ENCODE measurements around the gene PAPPA2.

DNA sequence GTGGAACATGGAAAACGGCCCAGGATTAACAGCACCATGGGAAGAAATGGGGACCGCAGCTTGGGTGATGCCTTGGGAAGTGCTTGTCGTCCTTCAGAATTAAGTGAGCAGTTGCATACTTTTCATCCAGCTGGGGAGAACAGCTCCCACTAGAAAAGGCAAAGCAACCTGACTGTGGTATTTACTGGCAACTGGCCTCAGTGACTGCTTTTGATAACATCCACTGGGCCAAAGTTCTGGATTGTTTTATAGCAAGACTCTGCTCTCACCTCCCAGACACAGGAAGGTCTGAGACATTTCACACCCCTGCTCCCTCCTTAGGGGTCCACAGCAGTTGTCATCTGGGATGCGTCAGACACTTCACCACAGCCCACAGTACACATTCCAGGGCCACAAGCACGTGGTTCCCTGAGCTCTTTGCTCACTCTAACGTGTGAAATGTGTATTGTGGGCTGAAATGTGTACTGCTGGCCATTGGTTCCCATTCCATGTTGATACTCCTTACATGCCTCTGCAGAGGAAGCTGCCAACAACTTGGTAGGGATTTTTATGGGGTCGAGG lies 6.6 kb downstream of the PAPPA2 start:
- TF ChIP-seq, protein P1, sequence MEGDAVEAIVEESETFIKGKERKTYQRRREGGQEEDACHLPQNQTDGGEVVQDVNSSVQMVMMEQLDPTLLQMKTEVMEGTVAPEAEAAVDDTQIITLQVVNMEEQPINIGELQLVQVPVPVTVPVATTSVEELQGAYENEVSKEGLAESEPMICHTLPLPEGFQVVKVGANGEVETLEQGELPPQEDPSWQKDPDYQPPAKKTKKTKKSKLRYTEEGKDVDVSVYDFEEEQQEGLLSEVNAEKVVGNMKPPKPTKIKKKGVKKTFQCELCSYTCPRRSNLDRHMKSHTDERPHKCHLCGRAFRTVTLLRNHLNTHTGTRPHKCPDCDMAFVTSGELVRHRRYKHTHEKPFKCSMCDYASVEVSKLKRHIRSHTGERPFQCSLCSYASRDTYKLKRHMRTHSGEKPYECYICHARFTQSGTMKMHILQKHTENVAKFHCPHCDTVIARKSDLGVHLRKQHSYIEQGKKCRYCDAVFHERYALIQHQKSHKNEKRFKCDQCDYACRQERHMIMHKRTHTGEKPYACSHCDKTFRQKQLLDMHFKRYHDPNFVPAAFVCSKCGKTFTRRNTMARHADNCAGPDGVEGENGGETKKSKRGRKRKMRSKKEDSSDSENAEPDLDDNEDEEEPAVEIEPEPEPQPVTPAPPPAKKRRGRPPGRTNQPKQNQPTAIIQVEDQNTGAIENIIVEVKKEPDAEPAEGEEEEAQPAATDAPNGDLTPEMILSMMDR (IDR thresholded peaks at IDR 0.05; ENCODE audit: low read depth, low read length): no peak
- no peak for TF ChIP-seq EZH2phosphoT487 (IDR thresholded peaks at IDR 0.05; ENCODE audit: low read depth)

Measured in OCI-LY3 (cell line).